Ectodermal cell (in vitro differentiated cells): ENCODE measurements around the gene ZBED3.
"Not testable (repeated sequence)": the region's sequence is repeated elsewhere in the genome, so short reads cannot be mapped to it uniquely, and the experiment has no call there.

Experiments used
- H3K27ac ChIP-seq: 2 replicates; pipeline ENCODE4 v1.7.0; 2013; ENCODE audit warnings: mild to moderate bottlenecking, low read depth, low read length; ENCODE audit not compliant: insufficient read depth, poor library complexity, severe bottlenecking
- H3K27me3 ChIP-seq: 2 replicates; pipeline ENCODE4 v1.7.0; 2013; ENCODE audit warnings: mild to moderate bottlenecking, low read length; ENCODE audit not compliant: insufficient read depth, control insufficient read depth, poor library complexity, severe bottlenecking
- H3K36me3 ChIP-seq: one replicate; pipeline ENCODE4 v1.7.0; 2013; ENCODE audit warnings: low read length; ENCODE audit not compliant: control insufficient read depth, insufficient read depth
- H3K4me1 ChIP-seq: one replicate; pipeline ENCODE4 v1.7.0; 2013; ENCODE audit warnings: low read length; ENCODE audit not compliant: control insufficient read depth, insufficient read depth
- H3K4me3 ChIP-seq: 2 replicates; pipeline ENCODE4 v1.7.0; 2013; ENCODE audit warnings: low read depth, low read length, control low read depth; ENCODE audit not compliant: insufficient read depth
- H3K9me3 ChIP-seq: 2 replicates; pipeline ENCODE4 v1.7.0; 2013; ENCODE audit warnings: mild to moderate bottlenecking, low read length, moderate library complexity; ENCODE audit not compliant: control insufficient read depth
- WGBS, 2 experiments: methylation state at CpG; one replicate each; pipeline ENCODE4 v1.1.7; 2013; ENCODE audit warnings: missing lambda C conversion rate in 2 of 2; 5-methylcytosine and 5-hydroxymethylcytosine counted together

Gene ZBED3

GRCh38 chr5:77107035-77107434, 19.9 kb upstream of the ZBED3 start:
- not testable (repeated sequence) for H3K4me1 ChIP-seq, H3K36me3 ChIP-seq, H3K27me3 ChIP-seq, H3K9me3 ChIP-seq, H3K4me3 ChIP-seq, H3K27ac ChIP-seq
- WGBS, 2 experiments: 90 to 100% methylated on average over 2 of the region's 4 CpGs

DNA sequence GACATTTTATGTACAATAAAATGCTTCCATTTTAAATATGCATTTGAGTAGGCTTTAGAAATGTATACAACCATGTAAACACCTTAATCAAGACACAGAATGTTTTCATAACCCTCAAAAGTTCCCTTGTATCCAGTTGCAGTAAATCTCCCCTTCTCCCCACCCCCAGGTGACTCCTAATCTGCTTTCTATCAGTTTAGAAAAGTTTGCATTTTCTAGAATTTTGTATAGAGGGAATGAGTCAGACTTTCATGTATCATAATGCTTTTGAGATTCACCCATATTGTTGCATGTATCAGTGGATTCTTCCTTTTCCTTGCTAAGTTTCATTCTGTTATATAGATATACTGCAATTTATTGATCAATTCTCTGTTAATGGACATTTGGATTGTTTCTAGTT, 17.7 kb upstream of the ZBED3 start:
- H3K4me1 ChIP-seq: no peaks in the 10 kb centered on the region
- H3K4me3 ChIP-seq: no peak overlapping the region
- H3K9me3 ChIP-seq: no peaks in the 10 kb centered on the region
- no peaks in the 10 kb centered on the region for H3K27me3 ChIP-seq
- peaks cover 5% of the 10 kb centered on the region for H3K36me3 ChIP-seq
- no peak overlapping the region for H3K27ac ChIP-seq

- Histone ChIP-seq H3K4me1 (no peaks in the 10 kb centered on the region), H3K9me3 (no peaks in the 10 kb centered on the region), H3K4me3 (no peak overlapping the region), H3K36me3 (peaks cover 5% of the 10 kb centered on the region), H3K27me3 (no peaks in the 10 kb centered on the region), H3K27ac (no peak overlapping the region)
- 100% methylated on average over 1 of the region's 1 CpG; no CpG with 5 or more reads in 1 of the 2 experiments for WGBS, 2 experiments
Observed at GRCh38 chr5:77103457-77103856, 16.4 kb upstream of the ZBED3 start.

- Histone ChIP-seq H3K27me3 (no peaks in the 10 kb centered on the region), H3K9me3 (no peaks in the 10 kb centered on the region), H3K4me1 (no peaks in the 10 kb centered on the region), H3K4me3 (no peak overlapping the region), H3K36me3 (peaks cover 5% of the 10 kb centered on the region), H3K27ac (no peak overlapping the region)
- WGBS, 2 experiments: 89 to 93% methylated on average over 7 of the region's 7 CpGs
Observed at GRCh38 chr5:77102549-77102948, 15.5 kb upstream of the ZBED3 start.

DNA sequence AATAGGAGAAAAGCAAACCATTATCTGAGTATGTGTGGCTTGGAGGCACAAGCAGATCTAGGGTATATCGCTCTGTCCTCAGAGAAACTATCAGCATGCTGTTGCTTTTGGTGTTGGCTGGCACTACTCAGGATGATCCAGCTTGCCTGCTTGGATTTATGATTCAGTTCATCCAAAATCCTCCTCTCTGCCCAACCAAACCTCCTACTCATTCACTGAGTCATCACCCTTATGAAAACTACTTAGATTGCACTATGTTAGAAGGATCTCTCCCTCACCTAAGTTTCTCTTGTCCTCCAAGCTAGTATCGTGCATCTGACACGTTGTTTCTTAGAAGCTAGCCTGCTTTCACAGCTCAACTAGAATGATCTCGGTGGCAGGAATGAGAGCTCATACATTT, 14.2 kb upstream of the ZBED3 start:
- Histone ChIP-seq H3K4me1 (no peaks in the 10 kb centered on the region), H3K27me3 (no peaks in the 10 kb centered on the region), H3K36me3 (peaks cover 5% of the 10 kb centered on the region), H3K9me3 (no peaks in the 10 kb centered on the region), H3K27ac (no peak overlapping the region), H3K4me3 (no peak overlapping the region)
- 96 to 98% methylated on average over 4 of the region's 4 CpGs for WGBS, 2 experiments

GRCh38 chr5:77095189-77095588, 8.1 kb upstream of the ZBED3 start:
- no peaks in the 10 kb centered on the region for H3K9me3 ChIP-seq
- WGBS, 2 experiments: 91 to 93% methylated on average over 4 of the region's 4 CpGs
- no peaks in the 10 kb centered on the region for H3K36me3 ChIP-seq
- no peak overlapping the region for H3K4me3 ChIP-seq
- no peaks in the 10 kb centered on the region for H3K27me3 ChIP-seq
- no peaks in the 10 kb centered on the region for H3K4me1 ChIP-seq
- no peak overlapping the region for H3K27ac ChIP-seq

DNA sequence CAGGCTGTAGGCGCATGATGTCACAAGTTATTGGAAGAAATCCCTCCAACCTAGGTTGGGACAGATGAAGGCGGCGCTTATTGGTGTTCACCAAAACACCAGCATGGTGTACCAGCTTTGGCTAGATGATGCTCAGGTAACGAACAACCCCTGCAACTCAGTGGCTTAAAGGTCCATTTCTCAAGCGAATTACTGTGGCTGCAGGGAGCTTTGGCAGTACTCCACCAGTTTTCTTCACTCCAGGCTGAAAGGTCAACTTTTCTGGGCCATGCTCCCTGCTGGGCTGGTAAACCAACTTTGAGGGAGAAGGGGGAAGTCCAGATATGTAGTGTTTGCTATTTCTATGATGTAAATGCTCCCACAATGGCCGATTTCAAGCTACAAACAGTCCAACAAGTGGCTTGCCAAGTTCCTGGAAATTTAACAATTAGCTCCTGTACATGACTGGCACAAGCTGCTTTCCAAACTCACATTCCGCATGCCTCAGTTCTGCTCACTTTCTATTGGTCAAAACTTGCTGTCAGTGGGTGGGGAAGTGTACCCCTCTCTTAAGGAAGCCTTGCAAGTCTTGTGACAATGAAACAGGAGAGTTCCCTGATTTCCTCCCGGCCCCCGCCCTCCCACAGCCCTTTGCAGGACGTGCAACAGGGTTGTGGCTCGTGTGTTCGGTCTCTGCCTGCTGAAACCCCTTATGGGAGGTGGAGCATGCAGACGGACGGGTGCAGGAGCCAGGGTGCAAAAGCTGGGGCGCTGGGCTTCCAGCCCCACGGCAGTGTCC, 588 bp upstream of the ZBED3 start:
- Histone ChIP-seq H3K36me3 (peaks cover 4% of the 10 kb centered on the region), H3K9me3 (no peaks in the 10 kb centered on the region), H3K4me1 (peaks cover 15% of the 10 kb centered on the region), H3K4me3 (peak overlapping the region; percentile 72), H3K27ac (peak overlapping the region; percentile 97), H3K27me3 (no peaks in the 10 kb centered on the region)
- 63 to 64% methylated on average over 16 of the region's 16 CpGs for WGBS, 2 experiments

DNA sequence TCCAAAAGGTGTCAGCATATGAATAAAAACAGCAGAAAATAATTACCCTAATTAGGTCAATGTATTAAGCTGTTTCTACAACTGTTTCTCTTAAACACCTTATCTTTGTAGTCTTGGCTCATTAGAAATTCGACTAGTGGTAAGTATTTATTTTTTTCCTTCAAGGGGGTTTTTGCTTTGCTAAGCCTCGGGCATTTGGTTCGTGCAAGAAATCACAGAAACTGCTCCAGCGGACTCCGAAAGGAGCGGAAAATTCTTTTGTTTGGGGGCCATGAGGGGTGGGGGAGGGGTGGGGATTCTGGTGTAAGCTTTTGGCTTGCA, 757 bp downstream of the ZBED3 start:
- peak overlapping the region; percentile 72 for H3K4me3 ChIP-seq
- peaks cover 15% of the 10 kb centered on the region for H3K4me1 ChIP-seq
- H3K27ac ChIP-seq: peak overlapping the region; percentile 97
- H3K9me3 ChIP-seq: no peaks in the 10 kb centered on the region
- H3K36me3 ChIP-seq: peaks cover 4% of the 10 kb centered on the region
- 0% methylated on average over 6 of the region's 6 CpGs for WGBS, 2 experiments
- no peaks in the 10 kb centered on the region for H3K27me3 ChIP-seq

DNA sequence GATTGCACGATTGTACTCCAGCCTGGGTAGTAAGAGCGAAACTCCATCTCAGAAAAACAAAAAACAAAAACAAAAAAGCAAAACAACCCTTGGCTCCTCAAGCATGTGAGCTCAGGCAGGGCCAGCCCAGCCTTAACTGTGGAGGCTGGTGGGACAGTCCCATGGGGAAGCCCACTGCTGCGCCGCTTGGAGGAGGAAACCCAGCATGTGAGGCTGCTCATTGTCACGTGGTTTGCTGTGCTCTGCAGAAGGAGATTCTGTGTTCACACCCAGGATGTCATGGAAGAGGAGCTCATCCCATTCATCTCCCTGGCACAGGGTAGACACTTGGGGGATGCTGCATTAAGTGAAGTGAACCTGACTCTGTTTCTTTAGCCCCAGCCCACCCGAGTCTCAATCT, 4.0 kb downstream of the ZBED3 start:
- H3K27ac ChIP-seq: no peak overlapping the region
- H3K4me1 ChIP-seq: peaks cover 15% of the 10 kb centered on the region
- H3K9me3 ChIP-seq: no peaks in the 10 kb centered on the region
- no peak overlapping the region for H3K4me3 ChIP-seq
- WGBS, 2 experiments: 95 to 97% methylated on average over 5 to 6 of the region's 6 CpGs
- H3K27me3 ChIP-seq: peaks cover 8% of the 10 kb centered on the region
- H3K36me3 ChIP-seq: peaks cover 4% of the 10 kb centered on the region

- peaks cover 12% of the 10 kb centered on the region for H3K27me3 ChIP-seq
- H3K4me1 ChIP-seq: peaks cover 8% of the 10 kb centered on the region
- no peak overlapping the region for H3K27ac ChIP-seq
- WGBS, 2 experiments: 29 to 89% methylated on average over 1 of the region's 1 CpG
- no peak overlapping the region for H3K4me3 ChIP-seq
- H3K36me3 ChIP-seq: peaks cover 4% of the 10 kb centered on the region
- no peaks in the 10 kb centered on the region for H3K9me3 ChIP-seq
Observed at GRCh38 chr5:77082280-77082679, 4.8 kb downstream of the ZBED3 start.

GRCh38 chr5:77080905-77081304, 6.2 kb downstream of the ZBED3 start:
- 87% methylated on average over 4 to 5 of the region's 5 CpGs for WGBS, 2 experiments

More at GRCh38 chr5:77080905-77081304, 6.2 kb downstream of the ZBED3 start:
- peaks cover 4% of the 10 kb centered on the region for H3K36me3 ChIP-seq
- H3K4me3 ChIP-seq: no peak overlapping the region
- H3K27ac ChIP-seq: no peak overlapping the region
- H3K4me1 ChIP-seq: peaks cover 2% of the 10 kb centered on the region
- no peaks in the 10 kb centered on the region for H3K9me3 ChIP-seq
- peaks cover 12% of the 10 kb centered on the region for H3K27me3 ChIP-seq
